ENCODE data around the gene AHDC1. TPM values are rescaled to one million over a fixed set of nuclear protein-coding genes. Genes with fewer than 3 reads are reported as not detected.
A peak's percentile ranks its signal among the peaks of the same experiment; 100 is the strongest.

Gene AHDC1
- total and polyA plus RNA-seq, 9 of the 15 experiments (the other 6 are each of a cell fraction or from before 2014, with no cell fraction given), result 0.21 to 36.4 (median 4.7) TPM

GRCh38 chr1:27517907-27518718 lies 85.8 kb downstream of the AHDC1 start (continued):
- TF ChIP-seq CBX8 (IDR thresholded peaks at IDR 0.05; ENCODE audit: borderline replicate concordance, extremely low read depth, low read depth, low read length, poor library complexity, severe bottlenecking), result no peak
- no peak for TF ChIP-seq HES1 (IDR thresholded peaks at IDR 0.05; ENCODE audit: low read depth)
- no peak for TF ChIP-seq ZBED1 (IDR thresholded peaks at IDR 0.05)
- TF ChIP-seq FOSL1 (tag; conservative IDR thresholded peaks at IDR 0.05), result peak; percentile 89
- TF ChIP-seq RBM22 (IDR thresholded peaks at IDR 0.05; ENCODE audit: low read depth, low read length, poor library complexity, severe bottlenecking), result no peak
- TF ChIP-seq MCM3 (IDR thresholded peaks at IDR 0.05), result no peak
- no peak for TF ChIP-seq PRPF4 (IDR thresholded peaks at IDR 0.05; ENCODE audit: insufficient read depth, low read depth, low read length, poor library complexity, severe bottlenecking)
- no peak for TF ChIP-seq BMI1 (IDR thresholded peaks at IDR 0.05; ENCODE audit: low read length)
- TF ChIP-seq ZNF184 (CRISPR knock-in tag; IDR thresholded peaks at IDR 0.05), result no peak
- TF ChIP-seq ZNF583 (CRISPR knock-in tag; IDR thresholded peaks at IDR 0.05), result no peak
- peak; percentile 46; the same call in 1 of the 2 replicates for TF ChIP-seq TFAP4 (CRISPR knock-in tag; IDR thresholded peaks at IDR 0.05; ENCODE audit: borderline replicate concordance)
- no peak for TF ChIP-seq HNRNPK (IDR thresholded peaks at IDR 0.05; ENCODE audit: low read depth, low read length, poor library complexity, severe bottlenecking)
- no peak for TF ChIP-seq RB1 (IDR thresholded peaks at IDR 0.05; ENCODE audit: low read depth)
- no peak for TF ChIP-seq ZNF717 (CRISPR knock-in tag; IDR thresholded peaks at IDR 0.05)
- TF ChIP-seq HOXB6 (CRISPR knock-in tag; IDR thresholded peaks at IDR 0.05; ENCODE audit: borderline replicate concordance), result no peak
- no peak for TF ChIP-seq ETS2 (tag; IDR thresholded peaks at IDR 0.05; ENCODE audit: borderline replicate concordance, poor library complexity, severe bottlenecking)
- TF ChIP-seq ZBTB5 (IDR thresholded peaks at IDR 0.05), result no peak
- TF ChIP-seq POLR2G (IDR thresholded peaks at IDR 0.05; ENCODE audit: low read depth, low read length), result no peak
- no peak for TF ChIP-seq HBP1 (CRISPR knock-in tag; IDR thresholded peaks at IDR 0.05)
- no peak; the same call in 1 of the 2 replicates for TF ChIP-seq TOE1 (IDR thresholded peaks at IDR 0.05; ENCODE audit: borderline replicate concordance)
- TF ChIP-seq TOE1 (CRISPR knock-in tag; IDR thresholded peaks at IDR 0.05; ENCODE audit: borderline replicate concordance, low read depth), result no peak
- TF ChIP-seq ZNF212 (CRISPR knock-in tag; IDR thresholded peaks at IDR 0.05), result no peak
- no peak for TF ChIP-seq PHB (CRISPR knock-in tag; IDR thresholded peaks at IDR 0.05)

Measured in K562 (cell line).